NCI-H1417 treated with DMSO at 0.1 percent for 48 hours (cell line): Measurements from ENCODE around the gene CIRBP.

ENCODE experiments used
- DNase-seq: peaks from one replicate; lab custom pipeline; 2025; lab: John Stamatoyannopoulos, UW

The CIRBP gene

DNA sequence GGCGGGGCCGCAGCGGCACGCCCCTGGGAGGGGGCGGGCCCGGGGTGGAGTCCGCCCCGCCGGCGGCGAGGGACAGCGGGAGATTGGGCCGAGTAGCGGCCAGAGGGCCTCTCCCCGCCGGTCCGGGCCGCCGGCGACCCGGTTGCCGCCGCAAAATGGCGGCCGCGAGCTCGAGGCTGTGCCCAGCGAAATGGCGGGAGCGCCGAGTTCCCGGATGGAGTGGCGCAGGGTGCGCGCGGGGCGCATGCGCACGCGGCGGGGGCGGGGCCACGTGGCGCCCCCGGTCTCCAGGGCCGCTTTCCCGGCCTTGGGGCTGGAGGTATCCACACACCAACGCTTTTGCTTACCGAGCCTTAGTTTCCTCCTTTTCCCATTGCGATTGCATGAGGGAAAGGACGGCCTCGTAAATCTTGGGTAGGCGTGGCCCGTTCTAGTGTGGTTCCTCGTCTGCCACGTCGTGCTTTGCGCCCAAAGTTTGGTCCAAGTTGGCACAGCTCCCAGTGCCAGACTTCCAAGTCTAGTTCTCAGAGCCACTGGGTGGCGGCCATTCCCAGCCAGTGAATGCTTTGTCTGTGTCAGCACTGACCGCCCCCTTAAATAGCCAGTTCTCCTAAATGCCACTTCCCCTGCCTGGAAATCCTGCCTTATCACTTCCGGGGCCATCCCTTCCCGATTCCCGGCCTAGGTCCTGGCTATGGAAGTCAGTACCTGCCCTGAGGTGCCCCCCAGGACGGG is 513 bp downstream of the CIRBP start:
- DNase-seq: peak; percentile 53

DNA sequence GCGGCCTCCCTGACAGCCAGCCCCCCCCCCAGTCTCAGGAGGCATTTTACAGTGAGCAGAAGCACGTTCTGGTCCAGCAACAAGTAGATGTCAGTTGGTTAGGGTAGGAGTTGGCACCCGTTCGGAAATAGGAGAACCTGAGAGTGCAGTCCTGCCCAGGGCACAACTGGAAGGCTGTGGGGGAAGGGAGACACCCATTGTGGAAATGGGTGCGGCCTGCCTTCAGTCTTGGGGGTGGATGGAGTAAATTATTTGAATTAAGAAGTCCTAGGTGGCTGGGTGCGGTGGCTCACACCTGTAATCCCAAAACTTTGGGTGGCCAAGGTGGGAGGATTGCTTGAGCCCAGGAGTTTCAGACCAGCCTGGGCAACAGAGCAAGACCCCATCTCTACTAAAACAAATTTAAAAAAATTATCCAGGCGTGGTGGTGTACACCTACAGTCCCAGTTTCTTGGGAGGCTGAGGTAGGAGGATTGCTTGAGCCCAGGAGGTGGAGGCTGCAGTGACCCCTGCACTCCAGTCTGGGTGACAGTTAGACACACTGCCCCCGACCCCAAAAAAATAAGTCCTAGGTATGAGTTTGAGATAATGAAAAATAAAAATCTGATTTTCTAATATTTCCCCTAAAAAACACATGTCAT is 1.2 kb downstream of the CIRBP start:
- DNase-seq: no peak

DNA sequence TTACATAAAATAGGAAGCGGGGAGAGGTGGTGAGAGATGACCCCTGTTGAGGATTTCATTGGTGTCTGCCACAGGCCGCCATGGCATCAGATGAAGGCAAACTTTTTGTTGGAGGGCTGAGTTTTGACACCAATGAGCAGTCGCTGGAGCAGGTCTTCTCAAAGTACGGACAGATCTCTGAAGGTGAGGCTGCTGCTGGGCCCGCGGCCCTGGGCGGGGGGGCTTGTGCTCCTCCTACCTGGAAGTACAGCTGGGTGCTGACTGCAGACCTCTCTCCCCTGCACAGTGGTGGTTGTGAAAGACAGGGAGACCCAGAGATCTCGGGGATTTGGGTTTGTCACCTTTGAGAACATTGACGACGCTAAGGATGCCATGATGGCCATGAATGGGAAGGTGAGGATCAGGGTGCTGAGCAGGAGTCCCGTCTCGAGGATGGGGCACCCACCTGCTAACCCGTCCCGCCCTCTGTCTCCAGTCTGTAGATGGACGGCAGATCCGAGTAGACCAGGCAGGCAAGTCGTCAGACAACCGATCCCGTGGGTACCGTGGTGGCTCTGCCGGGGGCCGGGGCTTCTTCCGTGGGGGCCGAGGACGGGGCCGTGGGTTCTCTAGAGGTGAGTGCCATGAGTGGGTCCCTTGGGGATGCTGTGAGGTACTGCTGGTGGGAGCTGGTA is 1.9 kb downstream of the CIRBP start:
- DNase-seq: no peak

GRCh38 chr19:1271528-1272422 is 2.6 kb downstream of the CIRBP start:
- no peak for DNase-seq

DNA sequence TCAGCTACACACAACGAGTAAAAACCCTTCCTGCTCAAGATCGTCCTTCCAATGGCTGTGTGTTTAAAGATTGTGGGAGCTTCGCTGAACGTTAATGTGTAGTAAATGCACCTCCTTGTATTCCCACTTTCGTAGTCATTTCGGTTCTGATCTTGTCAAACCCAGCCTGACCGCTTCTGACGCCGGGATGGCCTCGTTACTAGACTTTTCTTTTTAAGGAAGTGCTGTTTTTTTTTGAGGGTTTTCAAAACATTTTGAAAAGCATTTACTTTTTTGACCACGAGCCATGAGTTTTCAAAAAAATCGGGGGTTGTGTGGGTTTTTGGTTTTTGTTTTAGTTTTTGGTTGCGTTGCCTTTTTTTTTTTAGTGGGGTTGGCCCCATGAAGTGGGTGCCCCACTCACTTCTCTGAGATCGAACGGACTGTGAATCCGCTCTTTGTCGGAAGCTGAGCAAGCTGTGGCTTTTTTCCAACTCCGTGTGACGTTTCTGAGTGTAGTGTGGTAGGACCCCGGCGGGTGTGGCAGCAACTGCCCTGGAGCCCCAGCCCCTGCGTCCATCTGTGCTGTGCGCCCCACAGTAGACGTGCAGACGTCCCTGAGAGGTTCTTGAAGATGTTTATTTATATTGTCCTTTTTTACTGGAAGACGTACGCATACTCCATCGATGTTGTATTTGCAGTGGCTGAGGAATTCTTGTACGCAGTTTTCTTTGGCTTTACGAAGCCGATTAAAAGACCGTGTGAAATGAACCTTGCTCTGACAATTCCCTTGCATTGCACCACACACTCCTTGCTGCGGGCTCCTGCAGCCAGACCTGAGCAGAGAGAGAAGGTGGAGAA is 3.5 kb downstream of the CIRBP start:
- no peak for DNase-seq

DNA sequence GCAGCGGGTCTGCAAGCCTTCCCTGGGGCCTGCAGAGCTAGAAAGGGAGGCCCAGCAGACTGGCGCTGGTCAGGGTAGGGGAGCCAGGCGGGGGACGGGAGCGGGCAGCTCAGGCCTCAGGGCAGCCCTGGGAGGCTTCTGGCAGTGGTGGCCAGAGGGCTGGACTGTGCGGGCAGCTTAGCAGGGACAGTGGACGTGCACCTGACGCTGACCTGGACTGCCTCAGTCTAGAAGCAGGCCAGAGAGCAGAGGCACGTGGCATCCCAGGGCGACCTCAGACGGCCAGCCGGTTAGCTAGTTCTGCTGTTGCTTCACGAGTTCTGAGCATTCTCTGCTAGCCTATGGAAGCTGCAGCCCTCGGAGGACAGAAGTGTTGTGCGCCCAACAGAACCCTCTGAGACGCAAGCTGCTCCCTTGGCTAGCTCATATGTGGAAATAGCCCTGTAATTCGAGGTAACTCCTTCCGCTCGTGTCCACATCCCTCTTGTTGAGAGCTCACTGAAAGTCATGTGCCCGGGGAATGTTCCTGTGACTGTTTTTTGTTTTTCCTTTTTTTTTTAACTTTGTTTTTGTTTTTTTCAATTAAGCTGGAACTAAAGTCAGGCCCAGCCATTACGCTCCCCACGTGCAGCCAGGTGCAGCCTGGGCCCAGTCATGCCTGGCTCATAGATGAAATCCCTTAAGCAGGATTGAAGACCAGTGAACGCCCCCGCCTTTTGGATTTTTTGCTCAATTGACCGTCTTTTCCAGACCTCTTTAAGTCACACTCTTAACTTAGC is 4.3 kb downstream of the CIRBP start:
- no peak for DNase-seq

- no peak for DNase-seq
These were observed 5.1 kb downstream of the CIRBP start for GRCh38 chr19:1274081-1274851.

- no peak for DNase-seq
These were observed 5.7 kb downstream of the CIRBP start for GRCh38 chr19:1274852-1275259.

DNA sequence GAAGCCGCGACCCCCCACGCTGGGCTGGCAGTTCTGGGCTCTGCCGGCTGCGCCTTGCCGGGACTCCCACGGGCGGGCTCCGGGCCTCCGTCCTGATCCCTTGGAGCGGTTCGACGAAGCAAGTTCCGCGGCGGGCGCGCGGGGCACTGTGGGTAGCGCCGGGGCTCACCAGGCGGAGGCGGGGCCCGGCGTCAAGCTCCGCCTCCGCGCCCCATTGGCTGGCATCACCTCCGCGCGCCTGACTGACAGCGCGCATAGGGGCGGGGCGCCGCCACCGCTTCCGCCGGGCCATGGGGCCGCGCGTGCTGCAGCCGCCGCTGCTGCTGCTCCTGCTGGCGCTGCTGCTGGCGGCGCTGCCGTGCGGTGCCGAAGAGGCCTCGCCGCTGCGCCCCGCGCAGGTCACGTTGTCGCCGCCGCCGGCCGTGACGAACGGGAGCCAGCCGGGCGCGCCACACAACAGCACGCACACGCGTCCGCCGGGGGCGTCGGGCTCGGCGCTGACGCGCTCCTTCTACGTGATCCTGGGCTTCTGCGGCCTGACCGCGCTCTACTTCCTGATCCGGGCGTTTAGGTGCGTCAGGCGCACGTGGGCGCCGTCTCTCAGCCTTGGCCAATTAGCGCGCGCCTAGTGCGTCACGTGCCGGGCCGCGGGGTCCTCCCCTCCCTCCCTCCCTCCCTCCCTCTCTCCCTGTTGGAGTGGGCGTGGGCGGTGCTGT is 6.3 kb downstream of the CIRBP start, which contains the start of gene FAM174C:
Gene FAM174C, plus strand, starts transcription at position 271 of the 716 bp plus-strand sequence. Its CDS starts 20 bp downstream, at position 291.
- DNase-seq: peak; percentile 54

DNA sequence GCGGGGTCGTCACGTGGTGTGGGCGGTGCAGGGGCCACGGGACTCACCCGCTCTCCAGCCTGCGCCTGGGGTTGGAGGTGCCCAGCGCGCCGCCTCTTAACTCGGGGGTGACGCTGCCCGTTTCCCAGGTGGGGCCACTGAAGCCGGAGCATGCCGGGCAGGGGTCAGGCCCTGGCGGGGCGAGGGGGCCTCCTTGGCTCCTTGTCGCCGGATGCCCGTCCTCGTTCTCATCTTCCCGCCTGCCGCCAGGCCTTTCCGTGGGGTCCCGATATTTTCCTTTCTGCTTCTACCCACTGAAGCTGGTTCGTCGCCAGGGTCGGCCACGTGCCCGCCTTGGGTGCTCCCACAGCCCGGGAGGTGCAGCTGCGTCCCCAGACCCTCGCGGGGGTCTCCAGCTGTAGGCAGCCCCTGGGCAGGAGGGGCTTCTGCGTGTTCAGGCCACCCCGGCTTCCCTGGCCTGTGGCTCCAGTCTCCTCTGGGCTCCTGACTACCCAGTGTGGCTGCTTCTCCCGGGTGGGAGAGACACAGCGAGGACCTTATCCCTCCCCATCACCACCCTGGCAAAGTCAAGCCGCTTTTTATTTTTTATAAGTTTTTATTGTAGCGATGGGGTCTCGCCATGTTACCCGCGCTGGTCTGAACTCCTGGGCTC is 7.0 kb downstream of the CIRBP start:
- no peak for DNase-seq

GRCh38 chr19:1276628-1277022 is 7.5 kb downstream of the CIRBP start:
- DNase-seq: no peak

- no peak for DNase-seq
These were observed 7.9 kb downstream of the CIRBP start for GRCh38 chr19:1277061-1277460.

- DNase-seq: no peak
These were observed 8.9 kb downstream of the CIRBP start for GRCh38 chr19:1278074-1278473.

DNA sequence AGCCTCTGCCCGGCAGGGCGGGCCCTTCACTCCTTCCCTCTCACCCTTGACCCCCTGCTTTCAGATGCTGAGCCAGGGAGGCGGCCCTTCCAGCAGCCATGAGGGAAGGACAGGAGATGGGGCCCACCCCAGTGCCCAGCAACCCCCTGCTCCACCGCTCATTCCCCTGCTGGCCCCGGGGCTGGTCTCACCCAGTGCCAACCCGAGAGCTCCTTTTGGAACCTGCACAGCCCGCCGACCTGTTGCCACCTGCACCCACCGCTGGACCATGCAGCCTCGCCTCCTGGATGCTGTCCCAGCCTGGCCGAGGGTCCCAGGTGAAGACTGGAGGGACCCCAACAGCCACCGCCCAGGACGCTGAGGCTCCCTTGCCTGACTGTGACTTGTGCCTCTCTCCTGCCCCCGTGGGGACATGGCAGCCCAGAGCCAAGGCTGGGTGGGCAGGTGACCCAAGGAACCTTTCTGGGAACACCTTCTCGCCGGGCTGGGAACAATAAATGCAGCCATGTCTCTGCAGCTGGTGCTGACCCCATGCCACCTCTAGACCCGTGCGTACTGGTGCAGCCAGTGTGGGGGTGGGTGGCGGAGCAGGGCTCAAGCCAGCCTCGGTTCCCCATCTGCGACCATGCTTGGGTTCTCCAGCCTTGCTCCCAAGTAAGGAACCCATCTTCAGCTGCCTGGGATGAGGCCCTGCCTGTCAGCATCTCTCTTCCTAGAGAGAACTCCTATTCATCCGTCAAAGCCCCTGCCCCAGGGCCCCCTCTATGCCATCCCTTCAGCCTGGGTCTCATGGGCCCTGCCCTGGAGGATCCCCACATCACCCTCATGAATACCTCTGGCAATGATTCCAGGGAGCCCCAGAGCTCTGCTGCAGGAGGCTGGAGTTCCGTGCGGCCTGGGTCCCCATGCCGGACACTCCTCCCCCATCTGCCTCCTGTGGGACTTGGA is 9.9 kb downstream of the CIRBP start:
- DNase-seq: no peak

DNA sequence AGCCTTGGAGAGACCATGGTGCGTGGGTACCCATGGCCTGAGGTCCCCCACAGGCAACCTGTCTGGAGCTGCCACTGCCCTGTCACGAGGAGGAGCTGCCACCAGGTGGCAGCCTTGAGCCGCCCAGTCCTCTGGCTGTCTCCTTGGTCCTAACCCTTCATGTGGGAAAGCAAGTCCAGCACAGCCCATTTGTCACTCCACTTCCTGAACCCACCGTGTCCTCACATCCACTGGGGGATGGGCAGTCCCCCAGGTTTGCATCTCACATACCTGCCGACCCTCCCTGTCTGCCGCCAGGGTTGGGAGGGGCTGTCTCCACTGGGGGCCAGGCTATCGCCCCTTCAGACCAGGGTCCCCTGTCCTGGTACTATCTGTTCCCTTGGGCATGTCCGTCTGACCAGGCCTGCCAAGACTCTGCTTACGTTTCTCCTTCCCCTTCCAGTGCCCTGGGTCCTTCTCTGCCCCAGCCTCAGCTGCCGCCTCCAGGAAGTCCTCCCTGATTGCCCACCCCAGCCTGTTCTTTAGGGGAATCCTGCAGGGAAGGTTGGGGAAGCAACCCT is 10.7 kb downstream of the CIRBP start:
- DNase-seq: peak; percentile 43

DNA sequence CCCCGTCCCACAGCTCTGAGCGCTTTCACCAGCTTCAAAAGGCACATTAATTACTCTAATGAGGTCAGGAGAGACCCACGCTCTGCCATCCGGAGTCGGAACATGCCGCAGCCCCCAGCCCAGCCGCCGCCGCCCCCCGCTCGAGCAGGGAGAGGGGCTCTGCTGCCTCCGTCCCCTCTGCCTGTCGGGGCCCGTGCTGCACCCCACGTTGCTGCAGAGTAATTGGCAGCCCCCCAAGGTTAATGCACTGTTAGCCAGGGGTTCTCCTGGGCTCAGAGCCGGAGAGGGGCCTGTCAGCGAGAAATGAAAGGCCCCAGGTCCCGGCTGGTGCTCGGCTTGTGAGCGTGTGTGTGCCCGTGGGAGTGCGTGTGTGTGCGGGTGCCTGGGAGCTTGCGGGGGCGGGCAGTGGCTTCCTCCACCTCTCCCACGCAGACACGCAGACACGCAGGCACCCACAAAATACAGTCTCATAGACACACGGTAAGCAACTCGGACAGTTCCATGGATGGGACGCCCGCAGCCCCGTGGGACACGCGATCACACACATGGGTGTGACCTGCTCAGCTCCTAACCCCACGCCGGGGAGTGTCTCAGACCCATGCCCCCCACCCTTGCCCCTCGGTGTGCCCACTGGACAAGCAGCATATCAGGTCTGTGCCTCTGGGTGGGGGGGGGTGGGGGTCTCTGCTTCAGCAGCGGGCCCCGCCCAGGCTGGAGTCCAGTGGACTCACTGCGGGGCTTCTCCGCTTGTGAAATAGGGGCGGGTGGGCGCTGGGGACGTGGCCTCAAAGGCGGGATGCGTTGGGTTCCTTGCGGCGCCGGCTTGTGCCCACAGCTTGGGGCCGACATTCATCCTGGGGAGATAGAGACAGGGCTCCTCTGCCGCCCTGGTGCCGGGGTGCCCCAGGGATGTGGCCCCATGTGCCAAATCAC is 11.8 kb downstream of the CIRBP start:
- DNase-seq: no peak
